Stimulated activated CD4-positive, alpha-beta T cell treated with anti-CD3 and anti-CD28 coated beads, Interleukin-4, amount 100 ng/mL, for 24 hours (primary cell): ENCODE measurements around the gene FREM1.

ENCODE experiments used
- DNase-seq: peaks from one replicate; pipeline ENCODE4 v3.0.0-alpha.2; 2020

Gene FREM1

GRCh38 chr9:14690948-14691730 is 219.1 kb downstream of the FREM1 start:
- no peak for DNase-seq

- no peak for DNase-seq
Observed at GRCh38 chr9:14687042-14687719, 223.0 kb downstream of the FREM1 start.

- no peak for DNase-seq
Observed at GRCh38 chr9:14686168-14686567, 224.1 kb downstream of the FREM1 start.
